ENCODE measurements around the gene CCL2.

CCL2 gene

GRCh38 chr17:34265711-34266110 lies 10.6 kb downstream of the CCL2 start:
- no peak for DNase-seq (ENCODE audit: low spot score)

DNA sequence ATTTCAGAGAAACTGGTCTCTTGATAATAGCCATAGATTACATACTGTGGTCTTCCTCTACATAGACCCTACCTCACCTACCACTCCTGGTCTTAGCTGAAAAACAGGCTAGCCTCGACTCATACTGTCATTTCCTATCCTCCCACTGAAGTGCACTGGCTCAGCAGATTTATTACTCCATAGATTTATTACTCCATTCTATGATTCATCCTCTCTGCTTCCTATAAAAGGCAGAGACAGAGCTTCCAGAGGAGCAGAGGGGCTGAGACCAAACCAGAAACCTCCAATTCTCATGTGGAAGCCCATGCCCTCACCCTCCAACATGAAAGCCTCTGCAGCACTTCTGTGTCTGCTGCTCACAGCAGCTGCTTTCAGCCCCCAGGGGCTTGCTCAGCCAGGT lies 14.9 kb downstream of the CCL2 start, which contains the start of gene CCL7:
Gene CCL7 (plus strand): TSS at position 253 of the 400 bp plus-strand sequence. CDS start 70 bp downstream, at position 323.
- DNase-seq (ENCODE audit: low spot score) = no peak

DNA sequence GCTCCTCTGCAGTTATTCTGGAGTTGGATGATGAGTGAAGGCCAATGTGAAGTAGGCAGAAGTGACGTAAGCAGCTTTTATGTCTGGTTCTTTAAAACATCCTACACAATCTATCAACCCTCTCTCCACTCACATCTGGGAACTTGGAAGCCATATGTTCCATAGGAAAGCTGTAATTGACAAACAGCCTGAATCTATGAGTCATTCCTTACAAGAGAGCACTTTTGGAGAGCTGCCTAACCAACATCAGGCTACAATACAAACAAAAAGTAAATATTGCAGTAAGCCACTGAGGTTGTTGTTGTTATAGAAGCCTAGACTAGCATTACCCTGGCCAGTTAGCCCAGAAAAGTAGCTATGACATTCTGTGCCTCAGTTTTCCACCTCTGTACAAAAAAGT lies 20.8 kb downstream of the CCL2 start:
- DNase-seq (ENCODE audit: low spot score) = no peak

DNA sequence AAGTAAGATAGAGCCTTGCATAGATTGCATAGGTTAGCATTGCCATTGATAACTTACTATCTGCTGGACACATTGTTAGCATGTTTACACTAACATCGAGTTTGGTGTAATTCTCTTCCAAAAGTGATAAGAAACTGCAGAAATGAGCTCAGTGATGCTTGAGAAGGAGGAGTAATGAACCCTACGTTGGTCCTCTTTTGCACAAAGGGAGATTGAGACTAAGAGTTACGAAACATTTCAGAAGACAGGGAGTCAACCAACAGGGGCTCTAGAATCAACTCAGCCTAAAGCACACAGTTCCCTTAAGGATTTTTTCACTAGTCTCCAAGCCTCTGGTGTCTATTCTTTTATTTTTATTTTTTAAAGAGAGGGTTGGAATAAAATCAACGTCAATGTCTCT lies 21.7 kb downstream of the CCL2 start:
- DNase-seq (ENCODE audit: low spot score) = no peak

- no peak for DNase-seq (ENCODE audit: low spot score)
Observed at GRCh38 chr17:34283571-34283970, 28.5 kb downstream of the CCL2 start.

DNA sequence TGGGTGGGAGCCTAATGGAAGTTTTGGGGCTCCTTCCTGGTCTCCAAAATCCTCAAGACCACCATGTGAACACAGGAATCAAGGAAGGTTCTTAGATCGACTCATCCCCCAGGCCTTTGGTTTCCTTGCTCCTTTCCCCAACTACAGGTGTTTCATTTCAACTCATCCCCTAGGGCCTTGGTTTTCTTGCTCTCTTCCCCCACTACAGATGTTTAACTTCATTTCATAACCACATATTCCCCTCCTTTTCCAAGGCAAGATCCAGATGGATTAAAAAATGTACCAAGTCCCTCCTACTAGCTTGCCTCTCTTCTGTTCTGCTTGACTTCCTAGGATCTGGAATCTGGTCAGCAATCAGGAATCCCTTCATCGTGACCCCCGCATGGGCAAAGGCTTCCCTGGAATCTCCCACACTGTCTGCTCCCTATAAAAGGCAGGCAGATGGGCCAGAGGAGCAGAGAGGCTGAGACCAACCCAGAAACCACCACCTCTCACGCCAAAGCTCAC lies 30.3 kb downstream of the CCL2 start, which contains the start of gene CCL11:
Gene CCL11 (plus strand): TSS at position 457 of the 507 bp plus-strand sequence. CDS start 67 bp downstream, outside the sequence.
- no peak for DNase-seq (ENCODE audit: low spot score)

- DNase-seq (ENCODE audit: low spot score) = no peak
Observed at GRCh38 chr17:34287875-34288274, 32.8 kb downstream of the CCL2 start.

GRCh38 chr17:34290586-34290985 lies 35.5 kb downstream of the CCL2 start:
- no peak for DNase-seq (ENCODE audit: low spot score)

GRCh38 chr17:34291721-34292348 lies 36.8 kb downstream of the CCL2 start:
- no peak for DNase-seq (ENCODE audit: low spot score)

DNA sequence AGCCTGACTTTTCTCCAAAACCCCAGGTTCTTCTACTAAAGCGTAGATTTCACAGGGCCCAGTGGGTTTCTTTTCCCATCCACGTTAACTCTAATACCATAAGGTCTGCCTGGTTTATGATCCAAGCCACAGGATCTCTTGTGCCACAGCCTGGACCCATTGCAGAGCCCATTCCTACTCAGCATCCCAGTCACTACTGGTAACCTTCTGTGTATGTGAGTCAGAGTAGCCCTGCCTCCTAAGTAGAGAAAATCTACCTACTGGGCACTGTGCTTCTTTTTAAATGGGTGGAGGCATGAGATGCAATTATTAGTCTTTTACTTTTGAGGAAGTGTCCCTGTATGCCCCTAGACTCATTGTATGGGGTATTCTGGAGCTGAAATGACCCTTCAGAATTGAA lies 43.9 kb downstream of the CCL2 start:
- no peak for DNase-seq (ENCODE audit: low spot score)

DNA sequence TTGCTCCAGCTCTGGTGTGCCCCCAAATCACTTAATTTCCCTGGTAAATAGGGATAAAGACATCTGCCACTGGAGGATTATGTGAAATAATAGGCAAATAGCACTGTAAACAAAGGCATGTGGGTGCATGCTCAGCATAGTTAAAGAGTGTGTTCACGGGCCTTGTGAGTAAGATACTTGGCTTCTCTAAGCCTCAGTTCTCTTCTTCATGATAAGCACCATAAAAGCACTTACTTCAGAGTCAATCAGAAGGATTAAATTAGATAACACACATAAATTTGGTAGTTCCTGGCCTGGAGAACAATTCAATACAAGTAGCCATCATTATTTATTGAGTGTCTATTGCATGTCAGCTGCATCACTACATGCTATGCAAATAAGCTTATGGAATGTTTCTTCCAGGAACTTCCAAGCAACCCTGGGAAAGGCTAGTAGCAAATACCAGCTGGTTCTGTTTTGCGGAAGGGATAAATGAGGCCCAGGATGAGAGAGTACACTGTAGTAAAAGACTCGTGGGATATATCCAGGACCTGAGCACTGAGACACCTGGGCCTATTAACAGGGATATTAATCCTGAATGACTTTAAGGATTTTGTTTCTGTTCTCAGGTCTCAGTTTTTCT lies 45.0 kb downstream of the CCL2 start:
- no peak for DNase-seq (ENCODE audit: low spot score)

DNA sequence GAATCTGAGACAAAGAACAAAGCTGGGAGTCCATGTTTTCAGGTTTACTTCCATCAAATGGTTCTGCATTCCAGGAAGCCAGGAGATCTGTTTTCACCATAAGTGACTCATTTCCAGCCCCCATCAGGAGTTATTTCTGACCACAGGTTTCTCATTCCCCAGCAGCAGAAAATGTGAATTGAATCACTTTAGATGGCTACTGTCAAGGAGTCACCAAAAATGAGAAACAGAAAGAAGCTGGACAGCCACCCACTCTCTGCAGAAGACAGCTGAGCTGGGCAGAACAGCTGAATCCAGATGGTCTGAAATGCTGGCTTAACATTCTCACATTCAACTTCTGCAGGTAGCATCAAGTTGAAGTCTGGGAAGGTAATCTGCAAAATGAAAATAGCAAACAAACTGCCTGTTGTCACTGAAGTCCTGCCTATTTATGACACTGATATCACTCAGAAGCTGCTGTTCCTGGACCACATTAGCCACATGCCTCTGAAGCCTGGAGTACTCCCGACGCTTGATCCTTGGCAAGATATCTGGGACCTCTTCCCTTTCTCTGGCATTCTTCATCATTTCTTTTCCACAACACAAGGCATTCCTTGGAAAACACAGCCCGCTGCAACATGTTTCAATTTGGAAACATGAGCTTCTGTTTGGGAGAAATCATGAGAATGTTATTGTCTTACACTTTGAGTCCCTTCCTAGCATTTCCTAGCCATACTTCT lies 45.7 kb downstream of the CCL2 start:
- DNase-seq (ENCODE audit: low spot score) = no peak

DNA sequence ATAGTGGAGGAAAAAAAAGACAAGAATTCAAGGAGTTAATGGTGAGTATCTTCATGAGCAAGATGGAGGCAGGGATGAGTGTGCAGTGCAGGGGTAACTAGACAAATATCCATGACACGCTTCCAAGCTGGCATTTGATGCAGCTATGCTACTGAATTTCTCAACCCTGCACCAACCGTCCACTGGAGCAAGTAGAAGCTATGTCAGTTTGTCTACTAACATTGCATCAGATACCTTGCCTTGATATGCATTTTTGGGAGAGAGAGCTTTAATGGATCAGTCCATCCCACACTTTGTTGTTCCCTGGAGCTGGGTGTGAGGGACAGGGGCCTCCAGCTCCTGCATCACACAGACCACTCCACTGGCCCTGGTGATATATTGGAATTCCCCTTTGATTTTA lies 46.9 kb downstream of the CCL2 start:
- no peak for DNase-seq (ENCODE audit: low spot score)

GRCh38 chr17:34302636-34303035 lies 47.6 kb downstream of the CCL2 start:
- DNase-seq (ENCODE audit: low spot score) = no peak

GRCh38 chr17:34303606-34304005 lies 48.5 kb downstream of the CCL2 start:
- DNase-seq (ENCODE audit: low spot score) = no peak

GRCh38 chr17:34305061-34305460 lies 50.0 kb downstream of the CCL2 start:
- DNase-seq (ENCODE audit: low spot score) = no peak

DNA sequence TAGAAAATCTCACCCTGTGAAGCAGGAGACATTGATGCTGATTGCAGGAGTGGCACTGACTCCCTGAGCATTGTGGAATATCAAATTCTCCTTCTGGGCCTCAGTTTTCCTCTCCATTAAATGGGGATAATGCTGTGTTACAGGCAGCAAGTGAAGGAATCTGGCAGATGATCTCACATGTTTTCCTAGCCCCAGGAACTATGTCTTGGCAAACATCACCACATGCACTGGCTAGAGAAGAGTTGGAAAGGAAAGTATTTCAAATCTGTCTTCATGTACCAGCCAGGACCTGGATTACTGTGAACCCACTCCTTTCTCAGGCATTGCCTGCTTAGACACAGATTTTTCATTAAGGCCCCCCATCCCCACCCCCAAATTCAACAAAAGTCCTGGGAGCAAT lies 50.5 kb downstream of the CCL2 start:
- DNase-seq (ENCODE audit: low spot score) = no peak

DNA sequence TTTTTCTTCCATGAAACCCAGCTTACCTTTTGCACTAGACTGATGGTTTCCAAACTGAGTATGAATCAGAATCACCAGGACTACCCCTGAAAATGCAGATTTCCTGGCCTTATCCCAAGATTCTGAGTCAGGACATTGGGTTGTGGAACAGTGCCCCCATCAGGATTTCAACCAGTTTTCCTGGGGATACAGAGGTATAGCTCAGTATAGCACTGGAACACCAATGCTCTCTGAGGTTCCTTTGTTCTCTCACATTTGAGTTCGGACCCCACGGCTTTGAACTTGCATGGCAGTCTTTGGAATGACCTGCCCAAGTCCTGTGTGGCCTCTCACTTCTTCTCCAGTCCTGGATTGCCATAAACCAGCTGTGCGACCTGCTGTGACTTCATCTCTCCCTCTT lies 51.4 kb downstream of the CCL2 start:
- DNase-seq (ENCODE audit: low spot score) = peak; percentile 17

Measured in Ammon's horn (tissue), 1 donor.